ENCODE measurements around the gene MMP17. TPM values are rescaled to one million over a fixed set of nuclear protein-coding genes. Genes with fewer than 3 reads are reported as not detected.
"Not testable (repeated sequence)": the region's sequence is repeated elsewhere in the genome, so short reads cannot be mapped to it uniquely, and the experiment has no call there.

The MMP17 gene
- total RNA-seq, 1 donor from 2014 or later = 0.62 TPM

- Mint-ChIP-seq H3K4me1 (ENCODE audit: low read depth) (no peaks in the 10 kb centered on the region), H3K27ac (no peak overlapping the region), H3K4me3 (ENCODE audit: low read depth) (no peak overlapping the region), H3K36me3 (ENCODE audit: low read depth) (no peaks in the 10 kb centered on the region), H3K9me3 (peaks cover 4% of the 10 kb centered on the region), H3K27me3 (ENCODE audit: low read depth) (no peaks in the 10 kb centered on the region)
- intact Hi-C loops (cut with micrococcal nuclease) = no loop called here
- DNase-seq (ENCODE audit: low spot score) = no peak
Observed at GRCh38 chr12:131872154-131873051, 44.2 kb downstream of the MMP17 start.

- no peak for DNase-seq (ENCODE audit: low spot score)
- Mint-ChIP-seq H3K27me3 (ENCODE audit: low read depth) (peaks cover 4% of the 10 kb centered on the region), H3K36me3 (ENCODE audit: low read depth) (no peaks in the 10 kb centered on the region), H3K4me1 (ENCODE audit: low read depth) (no peaks in the 10 kb centered on the region), H3K4me3 (ENCODE audit: low read depth) (no peak overlapping the region), H3K27ac (no peak overlapping the region), H3K9me3 (peaks cover 4% of the 10 kb centered on the region)
- intact Hi-C loops (cut with micrococcal nuclease) = no loop called here
Observed at GRCh38 chr12:131873293-131873692, 45.1 kb downstream of the MMP17 start.

- DNase-seq (ENCODE audit: low spot score); intact Hi-C loops (cut with micrococcal nuclease); H3K4me1 Mint-ChIP-seq (ENCODE audit: low read depth); H3K27ac Mint-ChIP-seq; H3K36me3 Mint-ChIP-seq (ENCODE audit: low read depth); H3K4me3 Mint-ChIP-seq (ENCODE audit: low read depth); H3K9me3 Mint-ChIP-seq; H3K27me3 Mint-ChIP-seq (ENCODE audit: low read depth): not testable (repeated sequence)
Observed at GRCh38 chr12:131874972-131875371, 46.8 kb downstream of the MMP17 start.

GRCh38 chr12:131877216-131877615 lies 49.0 kb downstream of the MMP17 start:
- H3K27ac Mint-ChIP-seq; DNase-seq (ENCODE audit: low spot score); H3K4me1 Mint-ChIP-seq (ENCODE audit: low read depth); H3K4me3 Mint-ChIP-seq (ENCODE audit: low read depth); H3K9me3 Mint-ChIP-seq; H3K27me3 Mint-ChIP-seq (ENCODE audit: low read depth); H3K36me3 Mint-ChIP-seq (ENCODE audit: low read depth); intact Hi-C loops (cut with micrococcal nuclease): not testable (repeated sequence)

- H3K4me1 Mint-ChIP-seq (ENCODE audit: low read depth); H3K36me3 Mint-ChIP-seq (ENCODE audit: low read depth); intact Hi-C loops (cut with micrococcal nuclease): not testable (repeated sequence)
Observed at GRCh38 chr12:131878436-131878835, 50.2 kb downstream of the MMP17 start.

GRCh38 chr12:131882804-131883520 lies 54.8 kb downstream of the MMP17 start:
- H3K9me3 Mint-ChIP-seq = peaks cover 7% of the 10 kb centered on the region
- intact Hi-C loops (cut with micrococcal nuclease) = no loop called here
- no peak for DNase-seq (ENCODE audit: low spot score)
- no peaks in the 10 kb centered on the region for H3K27me3 Mint-ChIP-seq (ENCODE audit: low read depth)
- no peaks in the 10 kb centered on the region for H3K36me3 Mint-ChIP-seq (ENCODE audit: low read depth)
- H3K4me3 Mint-ChIP-seq (ENCODE audit: low read depth) = no peak overlapping the region
- H3K27ac Mint-ChIP-seq = no peak overlapping the region
- no peaks in the 10 kb centered on the region for H3K4me1 Mint-ChIP-seq (ENCODE audit: low read depth)

More at GRCh38 chr12:131878436-131878835, 50.2 kb downstream of the MMP17 start:
- not testable (repeated sequence) for H3K27me3 Mint-ChIP-seq (ENCODE audit: low read depth); H3K27ac Mint-ChIP-seq; DNase-seq (ENCODE audit: low spot score); H3K4me3 Mint-ChIP-seq (ENCODE audit: low read depth); H3K9me3 Mint-ChIP-seq

- intact Hi-C loops (cut with micrococcal nuclease) = no loop called here
Observed at GRCh38 chr12:131883521-131883900, 55.3 kb downstream of the MMP17 start.

GRCh38 chr12:131885076-131885475 lies 56.9 kb downstream of the MMP17 start:
- intact Hi-C loops (cut with micrococcal nuclease); DNase-seq (ENCODE audit: low spot score); H3K4me3 Mint-ChIP-seq (ENCODE audit: low read depth); H3K4me1 Mint-ChIP-seq (ENCODE audit: low read depth); H3K27ac Mint-ChIP-seq; H3K27me3 Mint-ChIP-seq (ENCODE audit: low read depth); H3K9me3 Mint-ChIP-seq; H3K36me3 Mint-ChIP-seq (ENCODE audit: low read depth): not testable (repeated sequence)

More at GRCh38 chr12:131883521-131883900, 55.3 kb downstream of the MMP17 start:
- Mint-ChIP-seq H3K4me1 (ENCODE audit: low read depth) (no peaks in the 10 kb centered on the region), H3K27ac (no peak overlapping the region), H3K9me3 (peaks cover 7% of the 10 kb centered on the region), H3K4me3 (ENCODE audit: low read depth) (no peak overlapping the region), H3K36me3 (ENCODE audit: low read depth) (no peaks in the 10 kb centered on the region), H3K27me3 (ENCODE audit: low read depth) (no peaks in the 10 kb centered on the region)
- no peak for DNase-seq (ENCODE audit: low spot score)

GRCh38 chr12:131885543-131886057 lies 57.4 kb downstream of the MMP17 start:
- intact Hi-C loops (cut with micrococcal nuclease) = no loop called here
- Mint-ChIP-seq H3K27me3 (ENCODE audit: low read depth) (peaks cover 5% of the 10 kb centered on the region), H3K4me3 (ENCODE audit: low read depth) (no peak overlapping the region), H3K36me3 (ENCODE audit: low read depth) (no peaks in the 10 kb centered on the region), H3K27ac (no peak overlapping the region), H3K9me3 (peaks cover 7% of the 10 kb centered on the region), H3K4me1 (ENCODE audit: low read depth) (no peaks in the 10 kb centered on the region)
- no peak for DNase-seq (ENCODE audit: low spot score)

- not testable (repeated sequence) for H3K4me1 Mint-ChIP-seq (ENCODE audit: low read depth)
Observed at GRCh38 chr12:131891722-131892121, 63.5 kb downstream of the MMP17 start.

GRCh38 chr12:131892711-131893604 lies 64.8 kb downstream of the MMP17 start:
- intact Hi-C loops (cut with micrococcal nuclease) = loop anchor here (10.0 kb wide), 1 partner anchor 178 kb away; the partner anchor contains the start of gene SFSWAP
- Mint-ChIP-seq H3K27ac (no peak overlapping the region), H3K36me3 (ENCODE audit: low read depth) (no peaks in the 10 kb centered on the region), H3K4me3 (ENCODE audit: low read depth) (no peak overlapping the region), H3K27me3 (ENCODE audit: low read depth) (peaks cover 5% of the 10 kb centered on the region), H3K4me1 (ENCODE audit: low read depth) (peaks cover 6% of the 10 kb centered on the region), H3K9me3 (no peaks in the 10 kb centered on the region)
- no peak for DNase-seq (ENCODE audit: low spot score)

More at GRCh38 chr12:131891722-131892121, 63.5 kb downstream of the MMP17 start:
- H3K9me3 Mint-ChIP-seq; H3K36me3 Mint-ChIP-seq (ENCODE audit: low read depth); DNase-seq (ENCODE audit: low spot score); H3K27ac Mint-ChIP-seq; H3K4me3 Mint-ChIP-seq (ENCODE audit: low read depth); H3K27me3 Mint-ChIP-seq (ENCODE audit: low read depth): not testable (repeated sequence)
- intact Hi-C loops (cut with micrococcal nuclease) = loop anchor here (10.0 kb wide), 1 partner anchor 177 kb away; the partner anchor contains the start of gene SFSWAP

Measured in activated T-helper 2 cell treated with anti-CD3 and anti-CD28 coated beads, Interferon-gamma antibody, Interleukin-2, Interleukin-4, amounts not matched to agents 10 μg/mL and 5 μg/mL and 100 μg/mL, durations not matched to agents 14 hours and 24 hours and 36 hours (primary cell).